ENCODE measurements around the gene IL1RAPL1.

GRCh38 chrX:29039501-29039900, 452.3 kb downstream of the IL1RAPL1 start:
- no peak for TF ChIP-seq ZFX (IDR thresholded peaks at IDR 0.05)
- no peak for TF ChIP-seq CTCF (conservative IDR thresholded peaks at IDR 0.05)

Data from C4-2B (cell line).